ENCODE measurements around the gene RHCE.
"Not testable (repeated sequence)": the region's sequence is repeated elsewhere in the genome, so short reads cannot be mapped to it uniquely, and the experiment has no call there.

The RHCE gene

DNA sequence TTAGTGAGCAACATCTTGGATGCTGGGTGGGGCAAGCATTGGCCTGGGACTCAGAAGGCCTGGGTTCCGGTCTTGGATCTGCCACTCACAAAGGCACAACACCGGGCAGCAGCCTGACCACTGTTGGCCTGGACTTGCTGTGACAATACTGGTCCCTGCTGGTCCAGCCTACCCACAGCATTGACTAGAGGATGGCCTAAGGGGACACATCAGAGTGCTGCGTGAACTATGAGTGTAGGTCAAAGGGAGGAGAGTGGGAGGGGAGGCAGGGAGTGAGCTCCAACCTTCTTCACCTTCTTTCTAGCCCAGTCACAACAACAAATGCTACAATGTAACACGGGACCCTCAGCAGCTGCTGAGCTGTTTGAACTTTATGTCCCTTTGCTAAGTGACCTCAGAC is 51.4 kb downstream of the RHCE start:
- H3K4me1 ChIP-seq (ENCODE audit: insufficient read depth, low read length): no peaks in the 10 kb centered on the region
- no peak overlapping the region for H2AFZ ChIP-seq (ENCODE audit: low read depth, low read length)
- no peaks in the 10 kb centered on the region for H3K9me3 ChIP-seq (ENCODE audit: low read length)
- no peak overlapping the region for H3K4me3 ChIP-seq (ENCODE audit: low read length)
- no peaks in the 10 kb centered on the region for H3K27me3 ChIP-seq (ENCODE audit: insufficient read depth, low read length)
- no peaks in the 10 kb centered on the region for H3K36me3 ChIP-seq (ENCODE audit: insufficient read depth, low read length)

DNA sequence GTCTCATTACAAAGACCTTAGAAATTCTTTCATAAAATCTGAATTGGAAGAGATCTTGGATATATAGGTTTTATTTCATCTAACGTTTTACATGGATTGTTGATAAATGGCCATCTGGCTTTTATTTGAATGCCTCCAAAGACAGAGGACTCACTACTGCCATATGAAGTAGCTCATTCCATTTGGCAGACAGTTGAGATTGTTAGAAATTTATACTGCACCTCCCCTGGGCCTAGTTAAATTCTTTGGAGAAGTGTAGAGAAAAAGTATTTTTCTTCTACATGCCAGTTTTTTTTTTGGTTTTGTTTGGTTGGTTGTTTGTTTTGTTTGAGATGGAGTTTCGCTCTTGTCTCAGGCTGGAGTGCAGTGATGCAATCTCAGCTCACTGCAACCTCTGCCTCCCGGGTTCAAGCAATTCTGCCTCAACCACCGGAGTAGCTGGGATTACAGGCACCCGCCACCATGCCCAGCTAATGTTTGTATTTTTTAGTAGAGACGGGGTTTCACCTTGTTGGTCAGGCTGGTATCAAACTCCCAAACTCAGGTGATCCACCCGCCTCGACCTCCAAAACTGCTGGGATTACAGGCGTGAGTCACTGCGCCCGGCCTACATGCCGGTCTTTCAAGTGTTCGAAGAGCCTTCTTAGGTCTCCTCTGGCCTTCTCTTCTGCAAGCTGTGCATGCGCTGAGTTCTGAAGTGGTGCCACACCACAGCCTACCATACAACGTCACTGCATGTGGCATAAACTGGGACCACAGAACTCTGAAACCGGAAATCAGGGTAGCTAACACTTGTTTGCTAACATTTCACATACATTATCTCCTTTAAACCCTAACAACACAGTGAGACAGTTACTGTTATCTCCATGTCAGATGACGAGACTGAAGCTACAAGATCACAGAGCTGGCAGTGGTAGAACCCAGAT is 57.7 kb downstream of the RHCE start:
- not testable (repeated sequence) for H3K27me3 ChIP-seq (ENCODE audit: insufficient read depth, low read length); H2AFZ ChIP-seq (ENCODE audit: low read depth, low read length); H3K4me1 ChIP-seq (ENCODE audit: insufficient read depth, low read length); H3K9me3 ChIP-seq (ENCODE audit: low read length); H3K4me3 ChIP-seq (ENCODE audit: low read length)
- H3K36me3 ChIP-seq (ENCODE audit: insufficient read depth, low read length): peaks cover 34% of the 10 kb centered on the region

DNA sequence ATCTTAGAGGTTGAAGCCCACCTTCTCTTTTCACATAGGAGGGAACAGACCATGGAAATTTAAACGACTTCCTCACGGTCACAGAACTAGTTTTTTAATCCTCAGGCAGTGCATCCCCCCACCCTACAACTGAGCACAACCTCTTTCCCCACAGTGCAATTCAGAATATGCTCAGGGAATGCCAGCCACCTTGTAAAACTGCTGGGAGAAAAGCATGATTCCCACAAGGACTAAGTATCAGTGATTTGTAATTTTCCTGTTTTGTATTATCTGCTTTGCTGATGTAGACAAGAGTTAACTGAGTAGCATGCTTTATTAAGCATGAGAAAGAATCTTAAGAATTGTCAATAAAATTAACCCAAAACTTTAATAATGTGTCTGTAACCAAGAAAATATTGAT is 58.7 kb downstream of the RHCE start:
- Histone ChIP-seq H3K36me3 (ENCODE audit: insufficient read depth, low read length) (peaks cover 42% of the 10 kb centered on the region), H3K27me3 (ENCODE audit: insufficient read depth, low read length) (no peaks in the 10 kb centered on the region), H2AFZ (ENCODE audit: low read depth, low read length) (no peak overlapping the region), H3K4me1 (ENCODE audit: insufficient read depth, low read length) (no peaks in the 10 kb centered on the region), H3K4me3 (ENCODE audit: low read length) (no peak overlapping the region), H3K9me3 (ENCODE audit: low read length) (no peaks in the 10 kb centered on the region)

DNA sequence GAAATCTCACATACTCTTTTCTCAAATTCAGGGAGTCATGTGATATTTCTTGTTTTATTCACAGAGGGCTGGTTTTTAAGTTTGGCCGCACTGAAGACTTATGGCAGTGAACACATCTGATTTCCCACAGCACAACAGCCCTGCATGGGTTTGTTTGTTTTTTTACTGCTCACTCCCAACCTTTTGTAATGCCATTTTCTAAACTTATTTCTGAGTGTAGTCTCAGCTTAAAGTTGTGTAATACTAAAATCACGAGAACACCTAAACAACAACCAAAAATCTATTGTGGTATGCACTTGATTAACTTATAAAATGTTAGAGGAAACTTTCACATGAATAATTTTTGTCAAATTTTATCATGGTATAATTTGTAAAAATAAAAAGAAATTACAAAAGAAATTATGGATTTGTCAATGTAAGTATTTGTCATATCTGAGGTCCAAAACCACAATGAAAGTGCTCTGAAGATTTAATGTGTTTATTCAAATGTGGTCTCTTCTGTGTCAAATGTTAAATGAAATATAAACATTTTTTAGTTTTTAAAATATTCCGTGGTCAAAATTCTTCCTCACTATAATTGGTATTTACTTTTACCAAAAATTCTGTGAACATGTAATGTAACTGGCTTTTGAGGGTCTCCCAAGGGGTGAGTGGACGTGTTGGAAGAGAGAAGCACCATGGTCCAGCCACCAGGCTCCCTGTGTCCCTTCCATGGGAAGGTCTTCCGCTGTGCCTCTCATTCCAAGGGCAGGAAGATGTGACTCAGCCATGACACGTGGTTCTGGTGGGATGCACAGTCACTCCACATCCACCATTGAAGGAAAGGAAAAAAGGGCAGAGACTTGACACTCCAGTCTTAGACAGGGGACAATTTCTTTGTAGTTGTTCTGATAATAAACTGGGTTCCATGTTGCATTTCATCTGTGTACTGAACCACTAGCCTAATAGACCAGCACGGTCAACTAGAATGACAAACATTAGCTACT is 59.7 kb downstream of the RHCE start:
- H3K9me3 ChIP-seq (ENCODE audit: low read length): no peaks in the 10 kb centered on the region
- no peak overlapping the region for H3K4me3 ChIP-seq (ENCODE audit: low read length)
- peaks cover 51% of the 10 kb centered on the region for H3K36me3 ChIP-seq (ENCODE audit: insufficient read depth, low read length)

DNA sequence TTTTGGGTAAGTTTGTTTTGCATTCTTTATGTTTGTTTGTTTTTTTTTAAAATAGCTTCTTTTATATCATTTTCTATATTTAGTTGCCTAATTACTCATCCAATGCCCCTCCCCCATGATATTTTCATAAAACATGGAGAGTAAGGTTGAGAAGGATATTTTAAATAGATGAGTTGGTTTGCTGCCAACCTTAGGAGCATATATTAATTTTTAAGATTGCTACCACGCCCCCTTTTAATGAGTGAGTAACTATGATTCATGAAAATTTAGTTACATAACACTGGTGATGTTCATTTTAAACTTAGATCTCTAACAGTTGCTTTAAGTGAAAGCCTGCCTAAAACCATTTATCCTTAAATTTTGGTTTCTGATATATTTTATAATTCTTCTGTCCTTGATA is 63.8 kb downstream of the RHCE start:
- peaks cover 73% of the 10 kb centered on the region for H3K36me3 ChIP-seq (ENCODE audit: insufficient read depth, low read length)
- H2AFZ ChIP-seq (ENCODE audit: low read depth, low read length): no peak overlapping the region
- H3K4me1 ChIP-seq (ENCODE audit: insufficient read depth, low read length): no peaks in the 10 kb centered on the region
- H3K27me3 ChIP-seq (ENCODE audit: insufficient read depth, low read length): no peaks in the 10 kb centered on the region
- H3K9me3 ChIP-seq (ENCODE audit: low read length): no peaks in the 10 kb centered on the region
- H3K4me3 ChIP-seq (ENCODE audit: low read length): no peak overlapping the region

More for the DNA sequence above, 59.7 kb downstream of the RHCE start:
- H3K27me3 ChIP-seq (ENCODE audit: insufficient read depth, low read length): no peaks in the 10 kb centered on the region
- no peak overlapping the region for H2AFZ ChIP-seq (ENCODE audit: low read depth, low read length)
- H3K4me1 ChIP-seq (ENCODE audit: insufficient read depth, low read length): no peaks in the 10 kb centered on the region

DNA sequence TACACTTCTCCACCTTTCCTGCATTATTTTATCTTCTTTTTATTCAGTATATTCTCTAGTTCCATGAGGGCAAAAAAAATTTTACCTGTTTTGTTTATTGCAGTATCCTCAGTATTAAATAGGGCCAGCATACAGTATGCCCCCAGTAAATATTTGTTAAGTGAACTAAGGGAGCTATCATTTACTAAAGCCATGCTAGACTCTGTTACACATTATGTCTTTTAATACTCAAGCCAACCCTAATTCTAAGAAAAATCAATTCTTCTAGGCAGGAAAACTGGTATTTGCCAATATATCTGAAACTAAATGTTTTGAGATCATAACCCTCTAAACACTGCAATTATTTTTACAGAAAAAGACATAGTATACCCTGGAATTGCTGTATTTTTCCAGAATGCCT is 64.2 kb downstream of the RHCE start:
- Histone ChIP-seq H3K9me3 (ENCODE audit: low read length) (no peaks in the 10 kb centered on the region), H3K27me3 (ENCODE audit: insufficient read depth, low read length) (no peaks in the 10 kb centered on the region), H3K36me3 (ENCODE audit: insufficient read depth, low read length) (peaks cover 71% of the 10 kb centered on the region), H2AFZ (ENCODE audit: low read depth, low read length) (no peak overlapping the region), H3K4me1 (ENCODE audit: insufficient read depth, low read length) (no peaks in the 10 kb centered on the region), H3K4me3 (ENCODE audit: low read length) (no peak overlapping the region)

DNA sequence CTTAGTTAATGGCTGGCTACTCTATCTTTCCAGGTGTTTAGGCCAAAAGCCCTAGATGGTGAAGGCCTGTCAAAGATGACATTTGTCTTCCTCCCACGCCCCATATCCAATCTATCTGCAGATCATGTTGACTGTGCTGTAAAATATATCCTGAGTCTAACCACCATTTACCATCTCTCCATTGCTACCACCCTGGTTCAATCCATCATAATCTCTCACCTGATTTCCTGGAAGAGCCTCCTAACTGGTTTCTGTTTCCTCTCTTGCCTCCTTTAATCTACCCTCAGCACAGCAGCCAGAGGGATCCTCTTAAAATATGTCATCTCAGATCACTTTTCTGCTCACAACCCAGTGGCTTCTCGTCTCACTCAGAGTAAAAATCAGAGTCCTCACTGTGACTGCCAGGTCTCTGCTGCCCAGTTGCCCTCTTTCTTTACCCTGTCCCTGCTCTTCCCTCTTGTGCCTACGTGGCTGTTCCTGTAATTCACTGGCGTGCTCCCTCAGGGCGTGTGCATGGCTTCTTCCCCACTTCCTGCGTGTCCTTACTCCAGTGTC is 64.7 kb downstream of the RHCE start:
- peaks cover 67% of the 10 kb centered on the region for H3K36me3 ChIP-seq (ENCODE audit: insufficient read depth, low read length)
- no peaks in the 10 kb centered on the region for H3K9me3 ChIP-seq (ENCODE audit: low read length)
- H3K4me3 ChIP-seq (ENCODE audit: low read length): no peak overlapping the region
- no peaks in the 10 kb centered on the region for H3K4me1 ChIP-seq (ENCODE audit: insufficient read depth, low read length)
- no peaks in the 10 kb centered on the region for H3K27me3 ChIP-seq (ENCODE audit: insufficient read depth, low read length)
- H2AFZ ChIP-seq (ENCODE audit: low read depth, low read length): no peak overlapping the region

DNA sequence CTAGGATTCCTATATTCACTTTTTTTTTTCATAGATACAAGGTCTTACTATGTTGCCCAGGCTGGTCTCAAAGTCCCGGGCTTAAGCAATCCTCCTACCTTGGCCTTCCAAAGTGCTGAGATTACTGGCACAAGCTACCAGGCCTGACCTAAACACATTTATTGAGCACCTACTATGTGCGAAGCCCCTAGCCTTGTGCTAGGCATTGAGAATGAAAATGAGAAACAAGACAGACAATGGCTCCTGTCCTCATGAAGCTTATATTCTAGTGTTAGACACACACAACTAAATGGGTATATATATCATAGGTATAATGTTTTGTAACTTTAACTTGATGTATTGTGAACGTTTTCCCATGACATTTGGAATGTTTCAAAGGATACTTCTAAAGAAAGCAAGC is 71.0 kb downstream of the RHCE start:
- H3K9me3 ChIP-seq (ENCODE audit: low read length): no peaks in the 10 kb centered on the region
- no peak overlapping the region for H2AFZ ChIP-seq (ENCODE audit: low read depth, low read length)
- H3K27me3 ChIP-seq (ENCODE audit: insufficient read depth, low read length): no peaks in the 10 kb centered on the region
- H3K36me3 ChIP-seq (ENCODE audit: insufficient read depth, low read length): peaks cover 32% of the 10 kb centered on the region
- no peak overlapping the region for H3K4me3 ChIP-seq (ENCODE audit: low read length)
- no peaks in the 10 kb centered on the region for H3K4me1 ChIP-seq (ENCODE audit: insufficient read depth, low read length)

DNA sequence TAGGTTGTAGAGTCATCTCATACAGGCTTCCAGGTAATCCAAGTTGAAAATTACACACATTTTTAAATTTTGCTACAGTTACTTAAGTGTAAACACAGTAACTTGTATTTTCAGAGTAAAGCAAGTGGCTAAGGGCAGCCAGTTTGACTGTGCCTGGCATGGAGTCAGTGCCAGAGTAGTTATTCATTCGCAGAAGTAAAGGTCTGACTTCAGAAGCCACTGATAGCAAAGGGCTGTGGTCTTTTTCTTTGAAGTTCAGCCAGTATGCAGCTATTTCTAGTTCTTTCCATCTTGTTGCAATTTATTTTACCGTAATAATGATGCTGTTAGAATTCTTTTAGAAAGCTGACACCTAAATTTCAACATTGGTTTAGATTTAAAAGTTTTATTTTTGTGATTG is 73.1 kb downstream of the RHCE start:
- Histone ChIP-seq H3K36me3 (ENCODE audit: insufficient read depth, low read length) (peaks cover 32% of the 10 kb centered on the region), H3K27me3 (ENCODE audit: insufficient read depth, low read length) (no peaks in the 10 kb centered on the region), H3K4me1 (ENCODE audit: insufficient read depth, low read length) (no peaks in the 10 kb centered on the region), H3K4me3 (ENCODE audit: low read length) (no peak overlapping the region), H3K9me3 (ENCODE audit: low read length) (no peaks in the 10 kb centered on the region), H2AFZ (ENCODE audit: low read depth, low read length) (no peak overlapping the region)

DNA sequence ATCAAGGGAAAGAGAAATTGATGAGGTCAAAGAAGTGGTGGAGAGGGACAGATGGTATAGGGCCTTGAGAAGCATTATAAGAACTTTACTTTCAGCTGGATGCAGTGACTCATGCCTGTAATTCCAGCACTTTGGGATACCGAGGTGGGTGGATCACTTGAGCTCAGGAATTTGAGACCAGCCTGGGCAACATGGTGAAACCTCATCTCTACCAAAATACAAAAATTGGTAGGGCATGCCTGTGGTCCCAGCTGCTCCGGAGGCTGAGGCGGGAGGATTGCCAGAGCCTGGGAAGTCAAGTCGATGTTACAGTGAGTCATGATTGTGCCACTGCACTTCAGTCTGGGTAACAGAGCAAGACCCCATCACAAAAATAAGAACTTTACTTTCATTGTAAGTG is 76.8 kb downstream of the RHCE start:
- Histone ChIP-seq H2AFZ (ENCODE audit: low read depth, low read length) (no peak overlapping the region), H3K36me3 (ENCODE audit: insufficient read depth, low read length) (peaks cover 27% of the 10 kb centered on the region), H3K4me3 (ENCODE audit: low read length) (no peak overlapping the region), H3K27me3 (ENCODE audit: insufficient read depth, low read length) (no peaks in the 10 kb centered on the region), H3K9me3 (ENCODE audit: low read length) (no peaks in the 10 kb centered on the region), H3K4me1 (ENCODE audit: insufficient read depth, low read length) (peaks cover 5% of the 10 kb centered on the region)

DNA sequence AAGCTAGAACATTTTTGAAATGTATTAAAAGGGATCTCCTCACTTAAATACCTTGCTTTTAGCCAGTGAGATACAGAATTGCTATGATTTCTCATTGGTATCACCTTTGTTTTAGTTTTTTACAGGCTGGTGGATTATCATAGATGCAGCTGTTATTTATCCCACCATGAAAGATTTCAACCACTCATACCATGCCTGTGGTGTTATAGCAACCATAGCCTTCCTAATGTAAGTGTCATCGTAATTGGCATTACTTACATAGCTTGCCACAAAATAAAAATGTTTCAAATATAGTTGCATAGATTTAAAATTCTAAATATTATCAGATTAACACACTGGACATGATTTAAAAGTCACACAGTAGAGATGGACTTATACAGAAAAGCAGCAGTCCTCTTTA is 77.8 kb downstream of the RHCE start:
- no peak overlapping the region for H2AFZ ChIP-seq (ENCODE audit: low read depth, low read length)
- peaks cover 25% of the 10 kb centered on the region for H3K36me3 ChIP-seq (ENCODE audit: insufficient read depth, low read length)
- no peaks in the 10 kb centered on the region for H3K9me3 ChIP-seq (ENCODE audit: low read length)
- H3K27me3 ChIP-seq (ENCODE audit: insufficient read depth, low read length): no peaks in the 10 kb centered on the region
- no peak overlapping the region for H3K4me3 ChIP-seq (ENCODE audit: low read length)
- H3K4me1 ChIP-seq (ENCODE audit: insufficient read depth, low read length): peaks cover 5% of the 10 kb centered on the region

DNA sequence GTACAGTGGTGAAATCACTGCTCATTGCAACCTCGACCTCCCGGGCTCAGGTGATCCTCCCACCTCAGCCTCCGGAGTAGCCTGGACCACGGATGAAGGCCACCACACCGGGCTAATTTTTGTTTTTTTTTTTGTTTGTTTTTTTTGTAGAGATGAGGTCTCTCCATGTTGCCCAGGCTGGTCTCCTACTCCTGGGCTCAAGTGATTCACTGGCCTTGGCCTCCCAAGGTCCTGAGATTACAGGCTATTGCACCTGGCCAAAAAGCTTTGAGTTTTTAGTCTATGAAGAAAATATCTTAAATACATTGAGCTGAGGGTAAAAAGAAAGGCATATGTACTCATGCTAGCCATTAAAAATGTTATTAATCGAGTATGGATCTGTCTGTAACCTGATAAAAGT is 78.9 kb downstream of the RHCE start:
- Histone ChIP-seq H3K27me3 (ENCODE audit: insufficient read depth, low read length) (no peaks in the 10 kb centered on the region), H3K36me3 (ENCODE audit: insufficient read depth, low read length) (peaks cover 22% of the 10 kb centered on the region), H3K4me1 (ENCODE audit: insufficient read depth, low read length) (peaks cover 5% of the 10 kb centered on the region), H2AFZ (ENCODE audit: low read depth, low read length) (no peak overlapping the region), H3K4me3 (ENCODE audit: low read length) (no peak overlapping the region), H3K9me3 (ENCODE audit: low read length) (no peaks in the 10 kb centered on the region)

DNA sequence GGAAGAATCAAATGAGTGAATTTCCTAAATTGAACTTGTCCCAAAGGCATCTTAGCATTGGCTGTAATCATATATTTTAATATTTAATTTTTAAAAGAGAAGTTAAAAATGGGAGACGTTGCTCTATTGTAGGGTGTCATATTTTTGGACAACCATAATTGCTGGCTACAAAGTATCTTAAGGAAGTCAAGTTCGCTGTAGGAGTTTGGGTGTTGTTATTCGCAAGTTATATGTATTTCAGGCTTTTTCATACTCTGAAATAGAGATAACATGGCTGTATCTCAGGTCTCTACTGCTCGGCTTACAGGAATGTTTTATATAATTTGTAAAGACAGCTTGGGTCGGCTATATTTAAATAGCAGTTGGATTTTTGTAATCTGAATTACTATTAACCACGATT is 81.6 kb downstream of the RHCE start:
- Histone ChIP-seq H2AFZ (ENCODE audit: low read depth, low read length) (peak overlapping the region; percentile 84), H3K36me3 (ENCODE audit: insufficient read depth, low read length) (peaks cover 14% of the 10 kb centered on the region), H3K4me3 (ENCODE audit: low read length) (peak overlapping the region; percentile 84), H3K9me3 (ENCODE audit: low read length) (no peaks in the 10 kb centered on the region), H3K27me3 (ENCODE audit: insufficient read depth, low read length) (no peaks in the 10 kb centered on the region), H3K4me1 (ENCODE audit: insufficient read depth, low read length) (peaks cover 5% of the 10 kb centered on the region)
